Mesodermal cell (in vitro differentiated cells): Measurements from ENCODE around the gene DNAH3.

ENCODE experiments used
- H3K27ac ChIP-seq: 2 replicates; pipeline ENCODE4 v1.7.0; 2013; ENCODE audit warnings: mild to moderate bottlenecking, low read depth, low read length, moderate library complexity; ENCODE audit not compliant: severe bottlenecking
- H3K36me3 ChIP-seq: 2 replicates; pipeline ENCODE4 v1.7.1; 2013; ENCODE audit warnings: mild to moderate bottlenecking, low read length, moderate library complexity; ENCODE audit not compliant: control insufficient read depth, insufficient read depth
- H3K4me1 ChIP-seq: one replicate; pipeline ENCODE4 v1.7.1; 2013; ENCODE audit warnings: mild to moderate bottlenecking, low read length; ENCODE audit not compliant: insufficient read depth, control insufficient read depth, poor library complexity, severe bottlenecking
- H3K4me3 ChIP-seq: 2 replicates; pipeline ENCODE4 v1.7.0; 2013; ENCODE audit warnings: low read length, control low read depth, mild to moderate bottlenecking; ENCODE audit not compliant: insufficient read depth, poor library complexity, severe bottlenecking; ENCODE audit errors: extremely low read depth
- H3K9me3 ChIP-seq: 2 replicates; pipeline ENCODE4 v1.7.1; 2013; ENCODE audit warnings: mild to moderate bottlenecking, low read length, moderate library complexity; ENCODE audit not compliant: control insufficient read depth
- WGBS, 2 experiments: methylation state at CpG; one replicate each; pipeline ENCODE4 v1.1.5; 2013; ENCODE audit warnings: missing lambda C conversion rate in 2 of 2; ENCODE audit not compliant: insufficient coverage in 2 of 2; 5-methylcytosine and 5-hydroxymethylcytosine counted together

DNAH3 gene

GRCh38 chr16:20883554-20884239 is 266.9 kb downstream of the DNAH3 start:
- 100% methylated on average over 2 of the region's 5 CpGs; no CpG with 5 or more reads in 1 of the 2 experiments for WGBS, 2 experiments
- no peak overlapping the region for H3K27ac ChIP-seq
- H3K4me1 ChIP-seq = peaks cover 13% of the 10 kb centered on the region
- H3K36me3 ChIP-seq = peaks cover 10% of the 10 kb centered on the region
- no peaks in the 10 kb centered on the region for H3K9me3 ChIP-seq
- no peak overlapping the region for H3K4me3 ChIP-seq
